H1 (cell line): ENCODE data around the gene GLRA1. TPM values are rescaled to one million over a fixed set of nuclear protein-coding genes. Genes with fewer than 3 reads are reported as not detected.

Experiments used
- CTCF ChIA-PET: fragments of 300-600 bp; sonication (Branson Sonifier 250); formaldehyde crosslinking; loops from one replicate; lab custom pipeline; 2021; ENCODE audit not compliant: partially characterized antibody; lab: Charles Lee
- POLR2A ChIA-PET: fragments of 300-600 bp; sonication (Branson Sonifier 250); formaldehyde crosslinking; loops from one replicate; lab custom pipeline; 2021; ENCODE audit warnings: inconsistent platforms; ENCODE audit not compliant: partially characterized antibody; lab: Charles Lee
- DNase-seq, 2 experiments: peaks; one replicate each; pipeline versions ENCODE4 v3.0.0 to v3.0.0-alpha.2; 2010 to 2022; ENCODE audit warnings: low spot score in 2 of 2, low read depth in 1 of 2, mixed read lengths in 1 of 2
- FAIRE-seq: peaks from 2 replicates; lab custom pipeline; 2011; peaks lifted over from hg19 to GRCh38; lab: Jason Lieb, UNC
- H2AFZ ChIP-seq: 2 replicates; pipeline ENCODE4 v1.8.1; 2012; ENCODE audit warnings: low read length, inconsistent platforms
- H2AK5ac ChIP-seq: 2 replicates; pipeline ENCODE4 v1.6.1; 2013; ENCODE audit warnings: low read depth, low read length
- H2BK120ac ChIP-seq: replicated peaks from 2 replicates; pipeline ENCODE3; 2013; ENCODE audit warnings: low read depth, low read length, inconsistent platforms
- H2BK12ac ChIP-seq: 2 replicates; pipeline ENCODE4 v1.6.1; 2013; ENCODE audit warnings: low read depth, low read length
- H2BK15ac ChIP-seq: 2 replicates; pipeline ENCODE4 v1.6.1; 2013; ENCODE audit warnings: low read length
- H2BK20ac ChIP-seq: 2 replicates; pipeline ENCODE4 v1.6.1; 2013; ENCODE audit warnings: low read length
- H2BK5ac ChIP-seq: 2 replicates; pipeline ENCODE4 v1.6.1; 2013; ENCODE audit warnings: low read depth, low read length
- H3K14ac ChIP-seq: 2 replicates; pipeline ENCODE4 v1.6.1; 2013; ENCODE audit warnings: inconsistent platforms; ENCODE audit not compliant: insufficient read length
- H3K18ac ChIP-seq: 2 replicates; pipeline ENCODE4 v1.6.1; 2013; ENCODE audit warnings: low read length; ENCODE audit errors: extremely low read depth
- H3K23ac ChIP-seq: 2 replicates; pipeline ENCODE4 v1.6.1; 2013; ENCODE audit warnings: inconsistent platforms; ENCODE audit not compliant: insufficient read length
- H3K23me2 ChIP-seq: 2 replicates; pipeline ENCODE4 v1.6.1; 2013; ENCODE audit warnings: low read depth, low read length
- H3K27ac ChIP-seq: 2 replicates; pipeline ENCODE4 v1.6.1; 2011; ENCODE audit warnings: low read depth, low read length, inconsistent platforms
- H3K27me3 ChIP-seq, 4 experiments: replicated peaks in 1 of 4; 1 replicate in 1 of 4; 2 replicates in 3 of 4; pipeline versions ENCODE4 v1.6.1 to v1.8.1; 2011 to 2013; ENCODE audit warnings: low read length in 3 of 4, mild to moderate bottlenecking in 3 of 4, inconsistent platforms in 2 of 4, mixed read lengths in 2 of 4, moderate library complexity in 1 of 4; ENCODE audit not compliant: control insufficient read depth in 3 of 4, insufficient read depth in 3 of 4; ENCODE audit errors: extremely low read depth in 1 of 4
- H3K36me3 ChIP-seq, 4 experiments: 2 replicates each; pipeline versions ENCODE4 v1.6.1 to v1.8.1; 2011 to 2013; ENCODE audit warnings: mild to moderate bottlenecking in 4 of 4, low read length in 3 of 4, moderate library complexity in 2 of 4, control low read depth in 1 of 4, inconsistent platforms in 1 of 4; ENCODE audit not compliant: insufficient read depth in 4 of 4, control insufficient read depth in 2 of 4
- H3K4ac ChIP-seq: replicated peaks from 2 replicates; pipeline ENCODE3; 2013; ENCODE audit warnings: low read length, low read depth, mixed read lengths, inconsistent platforms; ENCODE audit not compliant: insufficient read length
- H3K4me1 ChIP-seq, 4 experiments: replicated peaks in 1 of 4; 1 replicate in 1 of 4; 2 replicates in 3 of 4; pipeline versions ENCODE4 v1.6.1 to v1.8.1; 2011 to 2013; ENCODE audit warnings: low read length in 3 of 4, inconsistent platforms in 2 of 4, mixed read lengths in 1 of 4; ENCODE audit not compliant: insufficient read depth in 4 of 4, control insufficient read depth in 3 of 4
- H3K4me2 ChIP-seq, 2 experiments: 2 replicates each; pipeline versions ENCODE4 v1.6.1 to v1.8.1; 2011 to 2013; ENCODE audit warnings: low read depth in 2 of 2, low read length in 2 of 2, control low read depth in 1 of 2, inconsistent platforms in 1 of 2, mild to moderate bottlenecking in 1 of 2; ENCODE audit not compliant: insufficient read depth in 1 of 2
- H3K4me3 ChIP-seq, 4 experiments: fragments of 200-600, 300-600 bp in 1 of 4; sonication (generic), shearing (Covaris generic), sonication (Bioruptor Twin) in 1 of 4; 2 replicates each; pipeline versions ENCODE4 v1.5.1 to v1.8.1; 2011 to 2016; ENCODE audit warnings: low read length in 4 of 4, low read depth in 3 of 4, control low read depth in 2 of 4, inconsistent platforms in 2 of 4, mild to moderate bottlenecking in 2 of 4, mixed read lengths in 1 of 4, moderate library complexity in 1 of 4; ENCODE audit not compliant: insufficient read depth in 2 of 4; ENCODE audit errors: extremely low read depth in 1 of 4
- H3K56ac ChIP-seq: replicated peaks from 2 replicates; pipeline ENCODE3; 2013; ENCODE audit warnings: low read depth, mild to moderate bottlenecking, mixed read lengths, low read length, inconsistent platforms; ENCODE audit not compliant: insufficient read length
- H3K79me1 ChIP-seq: 2 replicates; pipeline ENCODE4 v1.6.1; 2013; ENCODE audit warnings: low read depth, low read length, control low read depth
- H3K79me2 ChIP-seq, 2 experiments: 2 replicates each; pipeline versions ENCODE4 v1.6.1 to v1.8.1; 2012 to 2013; ENCODE audit warnings: low read length in 2 of 2, mild to moderate bottlenecking in 2 of 2, inconsistent platforms in 1 of 2; ENCODE audit not compliant: insufficient read depth in 2 of 2, control insufficient read depth in 1 of 2
- H3K9ac ChIP-seq, 4 experiments: replicated peaks in 1 of 4; 1 replicate in 1 of 4; 2 replicates in 3 of 4; pipeline versions ENCODE4 v1.6.1 to v1.8.1; 2011 to 2013; ENCODE audit warnings: low read depth in 3 of 4, low read length in 3 of 4, control low read depth in 2 of 4, mild to moderate bottlenecking in 2 of 4, moderate library complexity in 2 of 4, inconsistent platforms in 1 of 4; ENCODE audit errors: extremely low read depth in 1 of 4
- H3K9me3 ChIP-seq, 2 experiments: 2 replicates each; pipeline versions ENCODE4 v1.6.1 to v1.8.1; 2012 to 2013; ENCODE audit warnings: mild to moderate bottlenecking in 2 of 2, moderate library complexity in 2 of 2, control low read depth in 1 of 2, inconsistent platforms in 1 of 2, low read depth in 1 of 2, low read length in 1 of 2, mixed read lengths in 1 of 2; ENCODE audit not compliant: insufficient read depth in 2 of 2
- H4K20me1 ChIP-seq, 2 experiments: replicated peaks in 1 of 2; 2 replicates each; pipeline versions ENCODE3 to v1.8.1; 2011 to 2013; ENCODE audit warnings: inconsistent platforms in 2 of 2, low read length in 2 of 2, mild to moderate bottlenecking in 1 of 2; ENCODE audit not compliant: insufficient read depth in 2 of 2, control insufficient read depth in 1 of 2
- H4K5ac ChIP-seq: 2 replicates; pipeline ENCODE4 v1.6.1; 2013; ENCODE audit warnings: low read length, low read depth, mixed read lengths, inconsistent platforms; ENCODE audit not compliant: insufficient read length
- H4K8ac ChIP-seq: 2 replicates; pipeline ENCODE4 v1.8.0; 2013; ENCODE audit warnings: mild to moderate bottlenecking, moderate library complexity, low read length, inconsistent platforms; ENCODE audit not compliant: insufficient read depth; ENCODE audit errors: extremely low read depth
- H4K91ac ChIP-seq: replicated peaks from 2 replicates; pipeline ENCODE3; 2013; ENCODE audit warnings: low read length, mixed read lengths, inconsistent platforms; ENCODE audit not compliant: insufficient read length
- BACH1 ChIP-seq: IDR thresholded peaks from 2 replicates; pipeline ENCODE4 v1.6.1; 2012; ENCODE audit warnings: low read length, improper control_type of control experiment
- CBX8 ChIP-seq: fragments of 300-800, 300-1000 bp; sonication (generic); IDR thresholded peaks from 2 replicates; pipeline ENCODE4 v1.7.1; 2016; ENCODE audit warnings: low read depth, low read length, borderline replicate concordance
- CREB1 ChIP-seq: IDR thresholded peaks from 2 replicates; pipeline ENCODE4 v1.6.1; 2012; ENCODE audit warnings: inconsistent platforms
- EP300 ChIP-seq, 2 experiments: IDR thresholded peaks; 1 replicate in 1 of 2; 2 replicates in 1 of 2; pipeline ENCODE4 v1.6.1; 2011 to 2012; ENCODE audit warnings: low read depth in 2 of 2, low read length in 2 of 2, mild to moderate bottlenecking in 2 of 2, borderline replicate concordance in 1 of 2, inconsistent platforms in 1 of 2, moderate library complexity in 1 of 2
- HDAC6 ChIP-seq: IDR thresholded peaks from one replicate; pipeline ENCODE4 v1.7.1; 2012; ENCODE audit warnings: low read depth, mild to moderate bottlenecking, inconsistent platforms, low read length, moderate library complexity
- JUN ChIP-seq: IDR thresholded peaks from 2 replicates; pipeline ENCODE4 v1.6.1; 2011; ENCODE audit warnings: low read depth, mild to moderate bottlenecking, improper control_type of control experiment, low read length
- PHF8 ChIP-seq: fragments of 200-600 bp; sonication (generic); conservative IDR thresholded peaks from 2 replicates; pipeline ENCODE4 v1.7.1; 2012; ENCODE audit warnings: low read depth, mild to moderate bottlenecking, inconsistent platforms, low read length, moderate library complexity
- SIN3A ChIP-seq, 2 experiments: IDR thresholded peaks in 1 of 2; conservative IDR thresholded peaks in 1 of 2; 2 replicates each; pipeline ENCODE4 v1.6.1; 2011 to 2012; ENCODE audit warnings: low read length in 2 of 2, improper control_type of control experiment in 1 of 2, low read depth in 1 of 2, mild to moderate bottlenecking in 1 of 2
- SP4 ChIP-seq: IDR thresholded peaks from 2 replicates; pipeline ENCODE4 v1.6.1; 2012; ENCODE audit warnings: low read length, inconsistent platforms
- TCF12 ChIP-seq: IDR thresholded peaks from 2 replicates; pipeline ENCODE4 v1.6.1; 2011; ENCODE audit warnings: low read depth, mild to moderate bottlenecking, low read length
- TEAD4 ChIP-seq: IDR thresholded peaks from 2 replicates; pipeline ENCODE4 v1.6.1; 2012; ENCODE audit warnings: low read depth, low read length, inconsistent platforms, mixed read lengths
- YY1 ChIP-seq: IDR thresholded peaks from 2 replicates; pipeline ENCODE4 v1.6.1; 2011; ENCODE audit warnings: low read depth, mild to moderate bottlenecking, low read length
- WGBS, 2 experiments: shearing (Covaris generic) in 1 of 2; methylation state at CpG; one replicate each; pipeline versions ENCODE4 v1.1.6 to v1.1.7; 2013 to 2015; ENCODE audit warnings: low lambda C conversion rate in 2 of 2, mixed read lengths in 2 of 2, inconsistent platforms in 1 of 2, low coverage in 1 of 2, missing lambda C conversion rate in 1 of 2; ENCODE audit not compliant: insufficient replicate concordance in 2 of 2, insufficient coverage in 1 of 2, insufficient read length in 1 of 2; ENCODE audit errors: extremely low coverage in 1 of 2, missing lambda C conversion rate in 1 of 2; 5-methylcytosine and 5-hydroxymethylcytosine counted together
- polyA plus RNA-seq, 7 experiments: library from polyadenylated mRNA; depleted of rRNA in 3 of 7; stranded (reverse) in 5 of 7; unstranded in 2 of 7; fragments of >200 nt in 5 of 7; fragments of 200-250 nt in 2 of 7; gene quantifications; 1 replicate in 5 of 7; 2 replicates in 1 of 7; 4 replicates in 1 of 7; pipeline versions ENCODE4 v1.2.1 to v1.2.3, GENCODE V29; 2011 to 2013; ENCODE audit warnings: missing spikeins in 2 of 7, mixed read lengths in 2 of 7
- total RNA-seq: library from RNA; stranded (reverse); fragmentation: NEBNext Ultra II Directional; extraction: Animal tissue kit (Norgen Biotek cat#: 25700); gene quantifications from 2 replicates; pipeline ENCODE4 v1.2.1, GENCODE V29; 2021
- TF ChIP-seq, protein P1 (sequence below): IDR thresholded peaks from 2 replicates; pipeline ENCODE4 v1.6.1; 2012; ENCODE audit warnings: low read length, inconsistent platforms

Gene GLRA1
- total and polyA plus RNA-seq, 2 of the 8 experiments (the other 6 are each of a cell fraction or from before 2014, with no cell fraction given), result not detected

GRCh38 chr5:151926188-151926587, 1.5 kb upstream of the GLRA1 start:
- no peak for DNase-seq
- WGBS, 2 experiments, result 75% methylated on average over 3 of the region's 3 CpGs; no CpG with 5 or more reads in 1 of the 2 experiments
- Histone ChIP-seq H3K36me3 (no peaks in the 10 kb centered on the region), H3K79me2 (no peaks in the 10 kb centered on the region), H3K4me1 (peaks cover 0 to 2% (median 0%) of the 10 kb centered on the region in 4 experiments; a peak in 2 of 7 replicates), H3K4ac (no peak overlapping the region), H3K18ac (no peak overlapping the region), H2BK20ac (no peak overlapping the region), H3K79me1 (no peaks in the 10 kb centered on the region), H4K20me1 (no peaks in the 10 kb centered on the region), H4K8ac (no peak overlapping the region), H3K4me2 (no peak overlapping the region), H3K23me2 (no peaks in the 10 kb centered on the region; the same call in 1 of the 2 replicates), H3K4me3 (no peak overlapping the region), H3K9me3 (peaks cover 0 to 4% of the 10 kb centered on the region in 2 experiments; a peak in 1 of 4 replicates), H3K9ac (no peak overlapping the region), H3K56ac (no peak overlapping the region), H4K91ac (no peak overlapping the region), H2BK12ac (no peak overlapping the region), H3K27ac (no peak overlapping the region), H4K5ac (no peak overlapping the region), H2BK5ac (no peak overlapping the region), H3K23ac (no peak overlapping the region), H2AK5ac (no peak overlapping the region), H3K14ac (no peak overlapping the region), H2AFZ (no peak overlapping the region), H3K27me3 (peaks cover 4 to 19% (median 10%) of the 10 kb centered on the region in 4 experiments), H2BK15ac (no peak overlapping the region), H2BK120ac (no peak overlapping the region)
- ChIA-PET POLR2A (no interaction called here), CTCF (interaction anchor here (1.2 to 4.0 kb wide), 4 partner anchors 14 to 423 kb away, joined by 4 to 22 read pairs (median 14); no protein-coding TSS in a partner anchor)
- no peak for FAIRE-seq
- TF ChIP-seq CREB1 (no peak), PHF8 (no peak), EP300 (IDR thresholded peaks at IDR 0.05; ENCODE audit: borderline replicate concordance in 1 of 2, low read depth in 2 of 2, low read length in 2 of 2) (no peak), YY1 (no peak), SIN3A (conservative IDR thresholded peaks at IDR 0.05 in 1 of 2, IDR thresholded peaks at IDR 0.05 in 1 of 2; ENCODE audit: low read depth in 1 of 2, low read length in 2 of 2) (no peak), JUN (no peak), SP4 (no peak), BACH1 (no peak), TCF12 (no peak), TEAD4 (no peak), HDAC6 (no peak), CBX8 (no peak)
- TF ChIP-seq, protein P1, sequence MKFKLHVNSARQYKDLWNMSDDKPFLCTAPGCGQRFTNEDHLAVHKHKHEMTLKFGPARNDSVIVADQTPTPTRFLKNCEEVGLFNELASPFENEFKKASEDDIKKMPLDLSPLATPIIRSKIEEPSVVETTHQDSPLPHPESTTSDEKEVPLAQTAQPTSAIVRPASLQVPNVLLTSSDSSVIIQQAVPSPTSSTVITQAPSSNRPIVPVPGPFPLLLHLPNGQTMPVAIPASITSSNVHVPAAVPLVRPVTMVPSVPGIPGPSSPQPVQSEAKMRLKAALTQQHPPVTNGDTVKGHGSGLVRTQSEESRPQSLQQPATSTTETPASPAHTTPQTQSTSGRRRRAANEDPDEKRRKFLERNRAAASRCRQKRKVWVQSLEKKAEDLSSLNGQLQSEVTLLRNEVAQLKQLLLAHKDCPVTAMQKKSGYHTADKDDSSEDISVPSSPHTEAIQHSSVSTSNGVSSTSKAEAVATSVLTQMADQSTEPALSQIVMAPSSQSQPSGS, result no peak
